Measurements from ENCODE around the gene OR10AD1.

DNA sequence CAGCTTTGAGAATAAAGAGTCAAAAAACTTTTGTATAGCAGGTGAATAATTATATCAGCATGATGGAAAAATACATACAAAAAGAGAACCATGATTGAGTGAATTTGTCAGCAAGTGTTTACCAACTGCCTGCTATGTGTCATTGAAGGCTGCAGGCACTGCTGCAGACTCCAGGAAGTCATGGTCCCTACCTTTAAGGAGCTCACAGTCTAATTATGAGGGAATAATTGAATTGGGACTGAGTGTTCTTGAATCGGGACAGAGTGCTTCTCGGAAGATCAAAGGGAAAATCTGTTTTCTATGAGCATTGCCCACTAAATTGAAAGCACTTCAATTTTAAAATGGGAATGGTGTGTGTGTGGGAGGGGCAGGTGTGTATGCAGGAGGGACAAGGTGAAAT is 9.5 kb downstream of the OR10AD1 start:
- no peak for TF ChIP-seq EZH2 (IDR thresholded peaks at IDR 0.05; ENCODE audit: insufficient read depth, poor library complexity, severe bottlenecking)
- TF ChIP-seq EZH2phosphoT487 (IDR thresholded peaks at IDR 0.05; ENCODE audit: insufficient read depth, low read depth), result no peak

Measured in GM23248 (cell line).